HL-60 (cell line): ENCODE data around the gene DNAH14.
"Not testable (repeated sequence)": the region's sequence is repeated elsewhere in the genome, so short reads cannot be mapped to it uniquely, and the experiment has no call there.

Experiments
- DNase-seq, 2 experiments: peaks; one replicate each; pipeline ENCODE4 v3.0.0-alpha.2; 2010 to 2020; ENCODE audit warnings: low read depth in 1 of 2, low spot score in 1 of 2
- H3K27ac ChIP-seq: fragments of 250-450 bp; sonication (Bioruptor Pico); replicated peaks from 2 replicates; pipeline ENCODE4 v1.5.1; 2020; ENCODE audit warnings: mild to moderate bottlenecking, moderate library complexity
- H3K27me3 ChIP-seq: fragments of 250-450 bp; sonication (Bioruptor Pico); 2 replicates; pipeline ENCODE4 v1.5.1; 2021; ENCODE audit warnings: mild to moderate bottlenecking, moderate library complexity; ENCODE audit not compliant: insufficient read depth, poor library complexity, severe bottlenecking
- H3K4me3 ChIP-seq: replicated peaks from 2 replicates; pipeline ENCODE4 v1.5.1; 2011; ENCODE audit warnings: mild to moderate bottlenecking, control low read depth, low read length; ENCODE audit not compliant: insufficient read depth
- GABPA ChIP-seq: IDR thresholded peaks from 2 replicates; pipeline ENCODE4 v1.6.1; 2012; ENCODE audit warnings: low read depth
- POLR2AphosphoS5 ChIP-seq: IDR thresholded peaks from 2 replicates; pipeline ENCODE4 v1.6.1; 2012; ENCODE audit warnings: low read depth
- SPI1 ChIP-seq: IDR thresholded peaks from 2 replicates; pipeline ENCODE4 v1.6.1; 2012; ENCODE audit warnings: low read depth, mild to moderate bottlenecking, borderline replicate concordance
- TF ChIP-seq, protein P1 (sequence below): IDR thresholded peaks from one replicate; pipeline ENCODE4 v1.5.1; 2011; ENCODE audit warnings: low read length, control low read depth, inconsistent platforms; ENCODE audit not compliant: insufficient read depth
- TF ChIP-seq, protein P2 (sequence below): IDR thresholded peaks from 2 replicates; pipeline ENCODE4 v1.6.1; 2012; ENCODE audit warnings: low read depth; ENCODE audit not compliant: insufficient replicate concordance

DNAH14 gene

GRCh38 chr1:225201447-225201846, 272.0 kb downstream of the DNAH14 start:
- H3K27ac ChIP-seq = no peak overlapping the region
- no peaks in the 10 kb centered on the region for H3K27me3 ChIP-seq
- H3K4me3 ChIP-seq = no peak overlapping the region
- TF ChIP-seq GABPA = no peak
- TF ChIP-seq, protein P1, sequence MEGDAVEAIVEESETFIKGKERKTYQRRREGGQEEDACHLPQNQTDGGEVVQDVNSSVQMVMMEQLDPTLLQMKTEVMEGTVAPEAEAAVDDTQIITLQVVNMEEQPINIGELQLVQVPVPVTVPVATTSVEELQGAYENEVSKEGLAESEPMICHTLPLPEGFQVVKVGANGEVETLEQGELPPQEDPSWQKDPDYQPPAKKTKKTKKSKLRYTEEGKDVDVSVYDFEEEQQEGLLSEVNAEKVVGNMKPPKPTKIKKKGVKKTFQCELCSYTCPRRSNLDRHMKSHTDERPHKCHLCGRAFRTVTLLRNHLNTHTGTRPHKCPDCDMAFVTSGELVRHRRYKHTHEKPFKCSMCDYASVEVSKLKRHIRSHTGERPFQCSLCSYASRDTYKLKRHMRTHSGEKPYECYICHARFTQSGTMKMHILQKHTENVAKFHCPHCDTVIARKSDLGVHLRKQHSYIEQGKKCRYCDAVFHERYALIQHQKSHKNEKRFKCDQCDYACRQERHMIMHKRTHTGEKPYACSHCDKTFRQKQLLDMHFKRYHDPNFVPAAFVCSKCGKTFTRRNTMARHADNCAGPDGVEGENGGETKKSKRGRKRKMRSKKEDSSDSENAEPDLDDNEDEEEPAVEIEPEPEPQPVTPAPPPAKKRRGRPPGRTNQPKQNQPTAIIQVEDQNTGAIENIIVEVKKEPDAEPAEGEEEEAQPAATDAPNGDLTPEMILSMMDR = no peak
- no peak for TF ChIP-seq SPI1
- TF ChIP-seq POLR2AphosphoS5 = no peak
- TF ChIP-seq, protein P2, sequence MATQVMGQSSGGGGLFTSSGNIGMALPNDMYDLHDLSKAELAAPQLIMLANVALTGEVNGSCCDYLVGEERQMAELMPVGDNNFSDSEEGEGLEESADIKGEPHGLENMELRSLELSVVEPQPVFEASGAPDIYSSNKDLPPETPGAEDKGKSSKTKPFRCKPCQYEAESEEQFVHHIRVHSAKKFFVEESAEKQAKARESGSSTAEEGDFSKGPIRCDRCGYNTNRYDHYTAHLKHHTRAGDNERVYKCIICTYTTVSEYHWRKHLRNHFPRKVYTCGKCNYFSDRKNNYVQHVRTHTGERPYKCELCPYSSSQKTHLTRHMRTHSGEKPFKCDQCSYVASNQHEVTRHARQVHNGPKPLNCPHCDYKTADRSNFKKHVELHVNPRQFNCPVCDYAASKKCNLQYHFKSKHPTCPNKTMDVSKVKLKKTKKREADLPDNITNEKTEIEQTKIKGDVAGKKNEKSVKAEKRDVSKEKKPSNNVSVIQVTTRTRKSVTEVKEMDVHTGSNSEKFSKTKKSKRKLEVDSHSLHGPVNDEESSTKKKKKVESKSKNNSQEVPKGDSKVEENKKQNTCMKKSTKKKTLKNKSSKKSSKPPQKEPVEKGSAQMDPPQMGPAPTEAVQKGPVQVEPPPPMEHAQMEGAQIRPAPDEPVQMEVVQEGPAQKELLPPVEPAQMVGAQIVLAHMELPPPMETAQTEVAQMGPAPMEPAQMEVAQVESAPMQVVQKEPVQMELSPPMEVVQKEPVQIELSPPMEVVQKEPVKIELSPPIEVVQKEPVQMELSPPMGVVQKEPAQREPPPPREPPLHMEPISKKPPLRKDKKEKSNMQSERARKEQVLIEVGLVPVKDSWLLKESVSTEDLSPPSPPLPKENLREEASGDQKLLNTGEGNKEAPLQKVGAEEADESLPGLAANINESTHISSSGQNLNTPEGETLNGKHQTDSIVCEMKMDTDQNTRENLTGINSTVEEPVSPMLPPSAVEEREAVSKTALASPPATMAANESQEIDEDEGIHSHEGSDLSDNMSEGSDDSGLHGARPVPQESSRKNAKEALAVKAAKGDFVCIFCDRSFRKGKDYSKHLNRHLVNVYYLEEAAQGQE = no peak
- DNase-seq = no peak

DNA sequence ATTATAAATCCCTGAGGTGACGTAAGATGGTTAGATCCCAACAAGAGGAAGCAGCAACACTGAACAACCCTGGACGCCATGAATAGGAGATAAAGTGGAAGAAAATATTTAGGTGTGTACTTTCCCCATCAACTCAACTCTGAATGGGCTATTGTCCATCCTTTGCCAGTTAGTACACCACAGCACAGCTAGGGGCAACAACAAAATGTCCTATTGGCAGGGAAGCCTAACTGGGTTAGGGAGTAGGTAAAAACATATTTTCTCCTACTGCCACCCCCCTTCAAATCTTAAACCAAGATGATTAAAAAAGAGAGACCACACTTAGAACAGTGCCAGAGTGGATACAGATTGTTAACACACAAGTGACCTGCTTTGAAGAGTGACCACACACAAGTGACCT, 278.3 kb downstream of the DNAH14 start:
- TF ChIP-seq, protein P2 = no peak
- TF ChIP-seq, protein P1 = no peak
- no peak for TF ChIP-seq SPI1
- TF ChIP-seq POLR2AphosphoS5 = no peak
- TF ChIP-seq GABPA = no peak
- DNase-seq = no peak
- no peak overlapping the region for H3K27ac ChIP-seq
- no peaks in the 10 kb centered on the region for H3K27me3 ChIP-seq
- H3K4me3 ChIP-seq = no peak overlapping the region

- DNase-seq = no peak
- no peaks in the 10 kb centered on the region for H3K27me3 ChIP-seq
- H3K27ac ChIP-seq = no peak overlapping the region
- no peak overlapping the region for H3K4me3 ChIP-seq
- TF ChIP-seq SPI1 = no peak
- no peak for TF ChIP-seq GABPA
- TF ChIP-seq, protein P2 = no peak
- TF ChIP-seq, protein P1 = no peak
- TF ChIP-seq POLR2AphosphoS5 = no peak
These were observed 279.7 kb downstream of the DNAH14 start for GRCh38 chr1:225209153-225209552.

DNA sequence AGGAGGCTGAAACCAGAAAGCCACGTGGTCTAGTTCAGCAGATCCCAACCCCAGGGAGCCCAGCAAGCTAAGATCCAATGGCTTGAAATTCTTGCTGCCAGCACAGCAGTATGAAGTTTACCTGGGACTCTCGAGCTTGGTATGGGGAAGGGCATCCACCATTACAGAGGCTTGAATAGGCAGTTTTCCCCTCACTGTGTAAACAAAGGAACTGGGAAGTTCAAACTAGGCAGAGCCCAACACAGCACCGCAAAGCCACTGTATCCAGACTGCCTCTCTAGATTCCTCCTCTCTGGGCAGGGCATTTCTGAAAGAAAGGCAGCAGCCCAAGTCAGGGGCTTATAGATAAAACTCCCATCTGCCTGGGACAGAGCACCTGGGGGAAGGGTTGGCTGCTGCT, 280.7 kb downstream of the DNAH14 start:
- H3K27me3 ChIP-seq, DNase-seq, H3K4me3 ChIP-seq, H3K27ac ChIP-seq: not testable (repeated sequence)

DNA sequence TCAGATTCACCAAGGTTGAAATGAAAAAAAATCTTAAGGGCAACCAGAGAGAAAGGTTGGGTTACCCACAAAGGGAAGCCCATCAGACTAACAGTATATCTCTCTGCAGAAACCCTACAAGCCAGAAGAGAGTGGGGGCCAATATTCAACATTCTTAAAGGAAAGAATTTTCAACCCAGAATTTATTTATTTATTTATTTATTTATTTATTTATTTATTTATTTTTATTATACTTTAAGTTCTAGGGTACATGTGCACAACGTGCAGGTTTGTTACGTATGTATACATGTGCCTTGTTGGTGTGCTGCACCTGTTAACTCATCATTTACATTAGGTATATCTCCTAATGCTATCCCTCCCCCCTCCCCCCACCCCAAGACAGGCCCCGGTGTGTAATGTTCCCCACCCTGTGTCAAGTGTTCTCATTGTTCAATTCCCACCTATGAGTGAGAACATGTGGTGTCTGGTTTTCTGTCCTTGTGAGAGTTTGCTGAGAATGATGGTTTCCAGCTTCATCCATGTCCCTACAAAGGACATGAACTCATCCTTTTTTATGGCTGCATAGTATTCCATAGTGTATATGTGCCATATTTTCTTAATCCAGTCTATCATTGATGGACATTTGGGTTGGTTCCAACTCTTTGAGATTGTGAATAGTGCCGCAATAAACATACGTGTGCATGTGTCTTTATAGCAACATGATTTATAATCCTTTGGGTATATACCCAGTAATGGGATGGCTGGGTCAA, 282.4 kb downstream of the DNAH14 start:
- not testable (repeated sequence) for DNase-seq, H3K4me3 ChIP-seq, H3K27ac ChIP-seq, H3K27me3 ChIP-seq
